SK-N-MC (cell line): ENCODE results near the gene DTNA.

Experiments used
- EZH2 ChIP-seq: fragments of 200-600 bp; sonication (generic); IDR thresholded peaks from one replicate; pipeline ENCODE4 v1.6.1; 2017; ENCODE audit warnings: antibody characterized with exemption
- FOXP2 ChIP-seq: optimal IDR thresholded peaks from 2 replicates; pipeline ENCODE3; 2011; ENCODE audit warnings: mild to moderate bottlenecking, moderate library complexity; ENCODE audit not compliant: insufficient read depth; ENCODE audit errors: extremely low read length, control extremely low read depth
- POLR2AphosphoS5 ChIP-seq: IDR thresholded peaks from 2 replicates; pipeline ENCODE4 v1.6.1; 2012; ENCODE audit warnings: mild to moderate bottlenecking, low read depth, low read length, borderline replicate concordance

DNA sequence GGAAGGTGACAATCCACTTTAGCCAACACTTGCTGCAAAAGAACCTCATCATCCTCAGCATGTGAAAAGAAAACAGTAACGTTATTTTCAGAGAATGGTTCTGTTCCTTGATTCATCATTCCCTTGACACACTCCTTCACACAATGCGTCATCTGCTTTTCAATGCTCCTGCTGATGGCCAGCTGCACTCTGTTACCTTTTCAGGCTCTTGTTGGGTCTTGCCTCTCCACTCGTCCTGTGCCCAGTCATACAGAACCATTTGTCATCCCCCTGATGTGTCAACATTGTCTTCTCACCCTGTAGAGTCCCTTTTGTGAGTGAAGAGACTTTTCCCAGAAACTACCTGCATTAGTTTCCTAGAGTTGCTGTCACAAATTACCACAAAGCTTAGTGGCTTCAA, 12.2 kb upstream of the DTNA start:
- no peak for TF ChIP-seq EZH2
- TF ChIP-seq FOXP2, result no peak
- TF ChIP-seq POLR2AphosphoS5, result no peak
